ENCODE measurements around the gene LRRC40. TPM values are rescaled to one million over a fixed set of nuclear protein-coding genes. Genes with fewer than 3 reads are reported as not detected.

Gene LRRC40
- total RNA-seq (2022; extraction: Qiagen RNA extraction), result 7.6 to 9.7 TPM (median 9.6 TPM) in 5 replicates

DNA sequence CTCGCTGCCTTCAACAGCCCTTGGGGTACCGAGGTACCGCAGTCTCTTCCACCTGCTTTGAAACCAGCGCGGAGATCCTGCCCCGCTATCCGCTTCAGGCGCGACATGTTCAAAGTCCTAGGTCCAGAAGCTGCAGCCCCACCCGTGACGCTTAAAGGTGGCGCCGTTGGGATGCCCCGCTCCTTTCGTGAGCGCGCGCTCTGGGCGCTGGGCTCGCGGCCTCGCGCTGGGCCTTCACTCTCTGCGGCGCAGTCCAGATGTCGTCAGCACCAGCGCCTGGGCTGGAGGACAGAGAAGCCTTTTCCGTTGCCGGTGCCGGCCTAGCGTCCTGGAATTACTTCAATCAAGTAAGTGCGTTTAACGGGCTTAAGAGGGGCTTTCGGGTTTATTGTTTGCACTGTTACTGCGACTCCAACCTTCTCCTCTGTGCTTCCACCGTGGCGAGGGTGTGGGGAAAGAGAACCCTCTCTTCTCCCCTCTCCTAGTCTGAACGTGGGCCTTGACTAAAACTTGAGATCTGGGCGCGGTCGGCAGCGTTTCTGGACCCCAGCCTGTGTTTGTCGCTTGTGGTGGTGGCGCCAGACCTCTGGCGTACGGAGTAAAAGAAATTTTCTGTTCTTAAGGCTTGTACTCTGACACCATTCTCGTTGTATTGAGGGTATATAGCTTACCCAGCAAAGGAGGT, at the start of gene LRRC40:
Gene LRRC40 (minus strand): TSS at position 146 of the 685 bp plus-strand sequence. CDS start 39 bp downstream, at position 107.

DNA sequence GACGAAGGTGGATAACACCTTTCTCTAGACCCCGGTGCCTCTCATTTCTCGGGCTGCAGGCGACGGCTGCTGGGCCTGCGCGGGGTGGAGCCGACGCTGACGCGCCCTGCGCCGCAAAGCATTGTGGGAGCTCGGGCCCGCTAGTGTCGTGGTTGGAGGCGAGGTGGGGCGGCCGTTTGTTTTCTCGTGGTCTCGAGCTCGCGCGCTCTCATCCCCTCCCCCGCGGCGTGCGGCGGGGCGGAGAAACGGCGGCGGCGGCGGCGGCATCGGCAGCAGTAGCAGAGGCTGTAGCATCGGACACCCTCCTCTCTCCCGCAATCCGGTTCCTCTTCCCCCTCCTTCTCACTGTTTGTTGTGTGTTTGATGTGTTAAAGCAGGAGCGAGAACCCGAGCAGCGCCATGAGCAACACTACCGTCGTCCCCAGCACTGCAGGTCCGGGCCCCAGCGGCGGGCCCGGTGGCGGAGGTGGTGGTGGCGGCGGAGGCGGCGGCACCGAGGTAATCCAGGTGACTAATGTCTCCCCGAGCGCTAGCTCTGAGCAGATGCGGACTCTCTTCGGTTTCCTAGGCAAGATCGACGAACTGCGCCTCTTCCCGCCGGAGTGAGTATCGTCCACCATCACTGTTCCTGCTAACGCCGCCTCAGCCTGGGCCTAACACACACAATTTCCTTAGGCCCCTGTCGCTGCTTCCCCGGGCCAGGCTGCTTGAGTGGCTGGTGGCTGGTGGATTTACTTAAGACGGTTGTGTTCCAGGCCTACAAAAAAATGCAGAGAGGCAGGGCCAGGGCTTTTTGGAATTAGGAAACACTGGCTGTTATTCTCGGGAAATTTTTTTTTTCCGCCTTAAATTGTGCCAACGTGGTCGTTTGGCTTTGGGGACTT, 16.1 kb upstream of the LRRC40 start, which contains the start of gene SRSF11:
Gene SRSF11 (plus strand): TSS at position 143 of the 884 bp plus-strand sequence. CDS start 257 bp downstream, at position 400.

Other genes with a start within 250 kb of the LRRC40 start
- 59.1 to 80.3 TPM (median 74.2 TPM) in 5 replicates for gene SRSF11, start 15.8 kb upstream of the LRRC40 start, total RNA-seq (2022; extraction: Qiagen RNA extraction)
- 7.0 to 9.6 TPM (median 7.9 TPM) in 5 replicates for gene ANKRD13C, start 149.1 kb upstream of the LRRC40 start, total RNA-seq (2022; extraction: Qiagen RNA extraction)
- gene CTH, start 205.7 kb upstream of the LRRC40 start, total RNA-seq (2022; extraction: Qiagen RNA extraction), result 1.2 to 1.8 TPM (median 1.5 TPM) in 5 replicates